ENCODE measurements around the gene RASGRP1.
A peak's percentile ranks its signal among the peaks of the same experiment; 100 is the strongest.

The RASGRP1 gene

GRCh38 chr15:38535491-38536200 is 29.0 kb downstream of the RASGRP1 start:
- no peak for DNase-seq

- no peak for DNase-seq
Observed at GRCh38 chr15:38534691-38535090, 29.9 kb downstream of the RASGRP1 start.

GRCh38 chr15:38533926-38534325 is 30.7 kb downstream of the RASGRP1 start:
- DNase-seq: no peak

GRCh38 chr15:38533416-38533915 is 31.1 kb downstream of the RASGRP1 start:
- DNase-seq: no peak

- no peak for DNase-seq
Observed at GRCh38 chr15:38532728-38533127, 31.9 kb downstream of the RASGRP1 start.

GRCh38 chr15:38531509-38531908 is 33.1 kb downstream of the RASGRP1 start:
- no peak for DNase-seq

GRCh38 chr15:38530113-38530512 is 34.5 kb downstream of the RASGRP1 start:
- DNase-seq: no peak

GRCh38 chr15:38528294-38528693 is 36.3 kb downstream of the RASGRP1 start:
- DNase-seq: no peak

GRCh38 chr15:38526158-38526557 is 38.5 kb downstream of the RASGRP1 start:
- no peak for DNase-seq

GRCh38 chr15:38525489-38525888 is 39.1 kb downstream of the RASGRP1 start:
- DNase-seq: no peak

- no peak for DNase-seq
Observed at GRCh38 chr15:38524156-38524555, 40.5 kb downstream of the RASGRP1 start.

GRCh38 chr15:38522922-38523321 is 41.7 kb downstream of the RASGRP1 start:
- peak; percentile 11 for DNase-seq

- no peak for DNase-seq
Observed at GRCh38 chr15:38521316-38521715, 43.3 kb downstream of the RASGRP1 start.

GRCh38 chr15:38520035-38520434 is 44.6 kb downstream of the RASGRP1 start:
- no peak for DNase-seq

GRCh38 chr15:38518084-38518483 is 46.5 kb downstream of the RASGRP1 start:
- no peak for DNase-seq

GRCh38 chr15:38517312-38517975 is 47.2 kb downstream of the RASGRP1 start:
- no peak for DNase-seq

- DNase-seq: no peak
Observed at GRCh38 chr15:38516626-38517025, 48.0 kb downstream of the RASGRP1 start.

GRCh38 chr15:38514601-38515000 is 50.0 kb downstream of the RASGRP1 start:
- DNase-seq: no peak

GRCh38 chr15:38512901-38513300 is 51.7 kb downstream of the RASGRP1 start:
- DNase-seq: no peak

- DNase-seq: no peak
Observed at GRCh38 chr15:38509152-38509551, 55.5 kb downstream of the RASGRP1 start.

- no peak for DNase-seq
Observed at GRCh38 chr15:38508647-38509046, 56.0 kb downstream of the RASGRP1 start.

GRCh38 chr15:38507570-38507969 is 57.0 kb downstream of the RASGRP1 start:
- no peak for DNase-seq

- DNase-seq: no peak
Observed at GRCh38 chr15:38506997-38507396, 57.6 kb downstream of the RASGRP1 start.

- DNase-seq: no peak
Observed at GRCh38 chr15:38504680-38505467, 59.7 kb downstream of the RASGRP1 start.

Data from NCI-H187 treated with DMSO at 0.1 percent for 48 hours (cell line).